Measurements from ENCODE around the gene ADGRE1. TPM values are rescaled to one million over a fixed set of nuclear protein-coding genes. Genes with fewer than 3 reads are reported as not detected.
A peak's percentile ranks its signal among the peaks of the same experiment; 100 is the strongest.

Gene ADGRE1
- total RNA-seq, 2 donors from 2014 or later, result 0.15 to 0.85 TPM

DNA sequence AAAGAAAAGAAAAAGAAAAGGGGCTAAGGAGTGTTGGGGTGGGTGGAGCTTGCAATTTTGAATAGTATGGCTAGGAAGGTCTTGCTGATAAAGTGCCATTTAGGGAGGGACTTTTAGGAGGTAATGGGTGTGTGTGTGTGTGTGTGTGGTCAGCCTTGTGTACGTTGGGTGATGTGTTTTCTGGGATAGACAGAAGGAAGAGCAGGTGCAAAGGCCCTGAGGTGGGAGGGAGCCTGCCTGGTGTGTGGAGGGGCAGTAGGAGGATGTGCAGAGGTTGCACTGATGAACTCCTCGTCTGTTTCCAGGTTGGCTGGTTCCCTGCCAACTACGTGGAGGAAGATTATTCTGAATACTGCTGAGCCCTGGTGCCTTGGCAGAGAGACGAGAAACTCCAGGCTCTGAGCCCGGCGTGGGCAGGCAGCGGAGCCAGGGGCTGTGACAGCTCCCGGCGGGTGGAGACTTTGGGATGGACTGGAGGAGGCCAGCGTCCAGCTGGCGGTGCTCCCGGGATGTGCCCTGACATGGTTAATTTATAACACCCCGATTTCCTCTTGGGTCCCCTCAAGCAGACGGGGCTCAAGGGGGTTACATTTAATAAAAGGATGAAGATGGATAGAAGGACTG lies 30.5 kb upstream of the ADGRE1 start:
- Histone ChIP-seq H3K27me3 (no peaks in the 10 kb centered on the region), H3K9me3 (no peaks in the 10 kb centered on the region), H3K4me3 (no peak overlapping the region), H3K27ac (no peak overlapping the region), H3K36me3 (no peaks in the 10 kb centered on the region), H3K4me1 (no peaks in the 10 kb centered on the region), H3K9ac (ENCODE audit: low read depth in 2 of 2, low read length in 2 of 2) (no peak overlapping the region)
- TF ChIP-seq, protein P1, sequence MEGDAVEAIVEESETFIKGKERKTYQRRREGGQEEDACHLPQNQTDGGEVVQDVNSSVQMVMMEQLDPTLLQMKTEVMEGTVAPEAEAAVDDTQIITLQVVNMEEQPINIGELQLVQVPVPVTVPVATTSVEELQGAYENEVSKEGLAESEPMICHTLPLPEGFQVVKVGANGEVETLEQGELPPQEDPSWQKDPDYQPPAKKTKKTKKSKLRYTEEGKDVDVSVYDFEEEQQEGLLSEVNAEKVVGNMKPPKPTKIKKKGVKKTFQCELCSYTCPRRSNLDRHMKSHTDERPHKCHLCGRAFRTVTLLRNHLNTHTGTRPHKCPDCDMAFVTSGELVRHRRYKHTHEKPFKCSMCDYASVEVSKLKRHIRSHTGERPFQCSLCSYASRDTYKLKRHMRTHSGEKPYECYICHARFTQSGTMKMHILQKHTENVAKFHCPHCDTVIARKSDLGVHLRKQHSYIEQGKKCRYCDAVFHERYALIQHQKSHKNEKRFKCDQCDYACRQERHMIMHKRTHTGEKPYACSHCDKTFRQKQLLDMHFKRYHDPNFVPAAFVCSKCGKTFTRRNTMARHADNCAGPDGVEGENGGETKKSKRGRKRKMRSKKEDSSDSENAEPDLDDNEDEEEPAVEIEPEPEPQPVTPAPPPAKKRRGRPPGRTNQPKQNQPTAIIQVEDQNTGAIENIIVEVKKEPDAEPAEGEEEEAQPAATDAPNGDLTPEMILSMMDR (IDR thresholded peaks at IDR 0.05), result no peak
- no peak for DNase-seq
- intact Hi-C loops (cut with DNase I), result no loop called here

GRCh38 chr19:6861683-6862286 lies 25.6 kb upstream of the ADGRE1 start:
- H3K27me3 ChIP-seq, result no peaks in the 10 kb centered on the region
- no peak overlapping the region for H3K27ac ChIP-seq
- H3K9ac ChIP-seq (ENCODE audit: low read depth in 2 of 2, low read length in 2 of 2), result no peak overlapping the region
- no peaks in the 10 kb centered on the region for H3K4me1 ChIP-seq
- TF ChIP-seq, protein P1 (IDR thresholded peaks at IDR 0.05), result no peak
- DNase-seq, result no peak
- intact Hi-C loops (cut with DNase I), result loop anchor here (5.0 to 10.0 kb wide), 3 partner anchors 129 to 347 kb away; no protein-coding TSS in a partner anchor
- H3K4me3 ChIP-seq, result no peak overlapping the region
- H3K36me3 ChIP-seq, result no peaks in the 10 kb centered on the region
- no peaks in the 10 kb centered on the region for H3K9me3 ChIP-seq

GRCh38 chr19:6862673-6863078 lies 24.7 kb upstream of the ADGRE1 start:
- H3K4me3 ChIP-seq, result peak overlapping the region; percentile 25
- no peaks in the 10 kb centered on the region for H3K27me3 ChIP-seq
- TF ChIP-seq, protein P1 (IDR thresholded peaks at IDR 0.05), result peak; percentile 83
- H3K27ac ChIP-seq, result no peak overlapping the region
- H3K9me3 ChIP-seq, result no peaks in the 10 kb centered on the region
- DNase-seq, result peak; percentile 87
- H3K36me3 ChIP-seq, result no peaks in the 10 kb centered on the region
- intact Hi-C loops (cut with DNase I), result loop anchor here (5.0 to 10.0 kb wide), 3 partner anchors 130 to 348 kb away; no protein-coding TSS in a partner anchor
- H3K9ac ChIP-seq (ENCODE audit: low read depth in 2 of 2, low read length in 2 of 2), result no peak overlapping the region
- H3K4me1 ChIP-seq, result no peaks in the 10 kb centered on the region

- H3K4me3 ChIP-seq, result no peak overlapping the region
- H3K9me3 ChIP-seq, result no peaks in the 10 kb centered on the region
- H3K27ac ChIP-seq, result no peak overlapping the region
- no peaks in the 10 kb centered on the region for H3K27me3 ChIP-seq
- TF ChIP-seq, protein P1 (IDR thresholded peaks at IDR 0.05), result no peak
- no peak for DNase-seq
- no peaks in the 10 kb centered on the region for H3K36me3 ChIP-seq
- H3K9ac ChIP-seq (ENCODE audit: low read depth in 2 of 2, low read length in 2 of 2), result no peak overlapping the region
- H3K4me1 ChIP-seq, result no peaks in the 10 kb centered on the region
- intact Hi-C loops (cut with DNase I), result loop anchor here (5.0 to 10.0 kb wide), 3 partner anchors 132 to 350 kb away; no protein-coding TSS in a partner anchor
Measured at GRCh38 chr19:6864325-6864940, 22.9 kb upstream of the ADGRE1 start.

DNA sequence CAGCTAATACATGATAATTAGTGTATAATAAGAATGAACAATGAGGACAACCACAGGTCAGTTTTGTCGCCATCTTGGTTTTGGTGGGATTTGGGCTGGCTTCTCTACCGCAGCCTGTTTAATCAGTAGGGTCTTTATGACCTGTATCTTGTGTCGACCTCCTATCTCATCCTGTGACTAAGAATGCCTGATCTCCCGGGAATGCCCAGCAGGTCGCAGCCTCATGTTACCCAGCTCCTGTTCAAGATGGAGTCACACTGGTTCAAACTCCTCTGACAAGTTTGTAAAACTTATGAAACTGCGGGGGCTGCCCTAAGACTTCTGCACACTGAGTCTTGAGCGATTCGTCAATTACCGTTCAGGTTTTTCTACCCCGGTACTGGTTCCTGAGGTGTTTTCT lies 21.5 kb upstream of the ADGRE1 start:
- Histone ChIP-seq H3K27me3 (no peaks in the 10 kb centered on the region), H3K36me3 (no peaks in the 10 kb centered on the region), H3K4me1 (no peaks in the 10 kb centered on the region), H3K9ac (ENCODE audit: low read depth in 2 of 2, low read length in 2 of 2) (no peak overlapping the region), H3K4me3 (no peak overlapping the region), H3K27ac (no peak overlapping the region), H3K9me3 (no peaks in the 10 kb centered on the region)
- DNase-seq, result no peak
- TF ChIP-seq, protein P1 (IDR thresholded peaks at IDR 0.05), result no peak
- intact Hi-C loops (cut with DNase I), result loop anchor here (10.0 kb wide), 1 partner anchor 351 kb away; no protein-coding TSS in a partner anchor

All from colonic mucosa (tissue), 4 donors.